ENCODE results near the gene MARCHF5. TPM values are rescaled to one million over a fixed set of nuclear protein-coding genes. Genes with fewer than 3 reads are reported as not detected.
A peak's percentile ranks its signal among the peaks of the same experiment; 100 is the strongest.

Gene MARCHF5, protein sequence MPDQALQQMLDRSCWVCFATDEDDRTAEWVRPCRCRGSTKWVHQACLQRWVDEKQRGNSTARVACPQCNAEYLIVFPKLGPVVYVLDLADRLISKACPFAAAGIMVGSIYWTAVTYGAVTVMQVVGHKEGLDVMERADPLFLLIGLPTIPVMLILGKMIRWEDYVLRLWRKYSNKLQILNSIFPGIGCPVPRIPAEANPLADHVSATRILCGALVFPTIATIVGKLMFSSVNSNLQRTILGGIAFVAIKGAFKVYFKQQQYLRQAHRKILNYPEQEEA
- 10 to 100 TPM; 23.9 to 32.5 TPM for polyA plus RNA-seq

- 0% methylated on average over 69 to 79 of the region's 79 CpGs for WGBS, 2 donors
- Histone ChIP-seq H3K27me3 (ENCODE audit: control insufficient read depth in 1 of 2, insufficient read depth in 2 of 2, low read length in 2 of 2) (no peaks in the 10 kb centered on the region), H3K36me3 (ENCODE audit: control insufficient read depth in 2 of 2, insufficient read depth in 2 of 2, low read length in 1 of 2) (no peaks in the 10 kb centered on the region), H3K27ac (ENCODE audit: low read depth in 2 of 2, low read length in 1 of 2) (peak within 1 kb of the TSS; percentile 96 to 97), H3K9me3 (ENCODE audit: control insufficient read depth in 2 of 2, insufficient read depth in 1 of 2, low read depth in 1 of 2, low read length in 1 of 2) (no peaks in the 10 kb centered on the region), H3K4me3 (ENCODE audit: low read depth in 1 of 2, low read length in 2 of 2) (peak within 1 kb of the TSS; percentile 83 to 96), H3K4me1 (ENCODE audit: control insufficient read depth in 2 of 2, insufficient read depth in 2 of 2, low read length in 1 of 2) (no peaks in the 10 kb centered on the region)
Observed at GRCh38 chr10:92290837-92291615, at the start of gene MARCHF5, which contains the start of gene CPEB3. Gene MARCHF5, plus strand, starts transcription at chr10:92291167. Its CDS starts 328 bp downstream, at chr10:92291495. Gene CPEB3, minus strand, starts transcription at chr10:92291078. Its CDS starts 50,728 bp downstream, at chr10:92240350.

- Histone ChIP-seq H3K4me3 (ENCODE audit: low read depth in 1 of 2, low read length in 2 of 2) (peak overlapping the region in 1 of 2 donors; percentile 77), H3K4me1 (ENCODE audit: control insufficient read depth in 2 of 2, insufficient read depth in 2 of 2, low read length in 1 of 2) (no peaks in the 10 kb centered on the region), H3K9me3 (ENCODE audit: control insufficient read depth in 2 of 2, insufficient read depth in 1 of 2, low read depth in 1 of 2, low read length in 1 of 2) (no peaks in the 10 kb centered on the region), H3K27ac (ENCODE audit: low read depth in 2 of 2, low read length in 1 of 2) (peak overlapping the region in 1 of 2 donors; percentile 97), H3K36me3 (ENCODE audit: control insufficient read depth in 2 of 2, insufficient read depth in 2 of 2, low read length in 1 of 2) (no peaks in the 10 kb centered on the region), H3K27me3 (ENCODE audit: control insufficient read depth in 1 of 2, insufficient read depth in 2 of 2, low read length in 2 of 2) (no peaks in the 10 kb centered on the region)
- 39 to 49% methylated on average over 1 of the region's 1 CpG for WGBS, 2 donors
Observed at GRCh38 chr10:92241501-92241900, 49.5 kb upstream of the MARCHF5 start.

DNA sequence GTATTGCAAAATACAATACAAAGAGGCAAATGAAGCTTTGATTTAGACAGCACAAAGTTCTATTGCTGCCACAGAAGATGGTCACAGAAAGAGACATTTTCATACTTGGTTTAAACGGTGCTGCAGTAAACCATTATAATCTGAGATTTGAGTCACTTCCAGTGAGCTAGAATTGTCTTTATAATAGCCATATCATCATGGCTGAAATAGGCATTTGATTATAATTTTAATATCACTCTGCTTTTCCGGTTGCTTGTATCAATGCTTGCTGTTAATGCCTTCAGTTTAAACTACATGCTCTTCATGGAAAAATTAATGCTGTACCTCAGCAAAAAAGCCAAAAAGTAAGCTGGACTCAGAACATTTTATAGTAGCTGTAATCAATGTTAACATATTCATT is 48.6 kb upstream of the MARCHF5 start:
- Histone ChIP-seq H3K27me3 (ENCODE audit: control insufficient read depth in 1 of 2, insufficient read depth in 2 of 2, low read length in 2 of 2) (no peaks in the 10 kb centered on the region), H3K4me1 (ENCODE audit: control insufficient read depth in 2 of 2, insufficient read depth in 2 of 2, low read length in 1 of 2) (no peaks in the 10 kb centered on the region), H3K9me3 (ENCODE audit: control insufficient read depth in 2 of 2, insufficient read depth in 1 of 2, low read depth in 1 of 2, low read length in 1 of 2) (no peaks in the 10 kb centered on the region), H3K27ac (ENCODE audit: low read depth in 2 of 2, low read length in 1 of 2) (no peak overlapping the region), H3K4me3 (ENCODE audit: low read depth in 1 of 2, low read length in 2 of 2) (no peak overlapping the region), H3K36me3 (ENCODE audit: control insufficient read depth in 2 of 2, insufficient read depth in 2 of 2, low read length in 1 of 2) (no peaks in the 10 kb centered on the region)
- 47 to 59% methylated on average over 2 of the region's 2 CpGs for WGBS, 2 donors

GRCh38 chr10:92242910-92243671 is 47.9 kb upstream of the MARCHF5 start:
- peak overlapping the region; percentile 61 to 73 for H3K27ac ChIP-seq (ENCODE audit: low read depth in 2 of 2, low read length in 1 of 2)
- no peaks in the 10 kb centered on the region for H3K4me1 ChIP-seq (ENCODE audit: control insufficient read depth in 2 of 2, insufficient read depth in 2 of 2, low read length in 1 of 2)
- peak overlapping the region in 1 of 2 donors; percentile 36 for H3K4me3 ChIP-seq (ENCODE audit: low read depth in 1 of 2, low read length in 2 of 2)
- H3K36me3 ChIP-seq (ENCODE audit: control insufficient read depth in 2 of 2, insufficient read depth in 2 of 2, low read length in 1 of 2), result no peaks in the 10 kb centered on the region
- no peaks in the 10 kb centered on the region for H3K9me3 ChIP-seq (ENCODE audit: control insufficient read depth in 2 of 2, insufficient read depth in 1 of 2, low read depth in 1 of 2, low read length in 1 of 2)
- no peaks in the 10 kb centered on the region for H3K27me3 ChIP-seq (ENCODE audit: control insufficient read depth in 1 of 2, insufficient read depth in 2 of 2, low read length in 2 of 2)
- WGBS, 2 donors, result 8 to 20% methylated on average over 8 of the region's 8 CpGs

- no peak overlapping the region for H3K27ac ChIP-seq (ENCODE audit: low read depth in 2 of 2, low read length in 1 of 2)
Observed at GRCh38 chr10:92244796-92245195, 46.2 kb upstream of the MARCHF5 start.

DNA sequence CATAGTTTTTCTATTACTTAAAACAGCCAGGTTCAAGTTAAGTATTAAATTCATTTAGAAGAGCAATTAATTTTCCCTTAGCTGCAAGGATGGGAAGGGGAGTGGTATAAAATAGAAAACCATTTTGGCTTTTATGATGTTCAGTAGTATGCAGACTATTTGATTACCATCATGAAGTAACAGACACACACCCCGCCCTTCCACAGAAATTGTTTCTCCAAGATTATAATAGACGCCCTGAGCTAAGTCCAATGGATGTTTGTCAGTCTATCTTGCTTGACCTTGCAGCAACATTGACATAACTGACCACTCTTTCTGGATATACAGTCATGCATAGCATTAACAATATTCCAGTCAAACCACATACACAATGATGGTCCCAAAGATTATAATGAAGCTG is 42.4 kb upstream of the MARCHF5 start:
- Histone ChIP-seq H3K27ac (ENCODE audit: low read depth in 2 of 2, low read length in 1 of 2) (no peak overlapping the region), H3K36me3 (ENCODE audit: control insufficient read depth in 2 of 2, insufficient read depth in 2 of 2, low read length in 1 of 2) (no peaks in the 10 kb centered on the region), H3K4me3 (ENCODE audit: low read depth in 1 of 2, low read length in 2 of 2) (no peak overlapping the region), H3K4me1 (ENCODE audit: control insufficient read depth in 2 of 2, insufficient read depth in 2 of 2, low read length in 1 of 2) (no peaks in the 10 kb centered on the region), H3K27me3 (ENCODE audit: control insufficient read depth in 1 of 2, insufficient read depth in 2 of 2, low read length in 2 of 2) (no peaks in the 10 kb centered on the region), H3K9me3 (ENCODE audit: control insufficient read depth in 2 of 2, insufficient read depth in 1 of 2, low read depth in 1 of 2, low read length in 1 of 2) (no peaks in the 10 kb centered on the region)
- WGBS, 2 donors, result 90 to 94% methylated on average over 2 of the region's 2 CpGs

More at GRCh38 chr10:92244796-92245195, 46.2 kb upstream of the MARCHF5 start:
- H3K27me3 ChIP-seq (ENCODE audit: control insufficient read depth in 1 of 2, insufficient read depth in 2 of 2, low read length in 2 of 2), result no peaks in the 10 kb centered on the region
- no peaks in the 10 kb centered on the region for H3K36me3 ChIP-seq (ENCODE audit: control insufficient read depth in 2 of 2, insufficient read depth in 2 of 2, low read length in 1 of 2)
- WGBS, 2 donors, result 45% methylated on average over 2 of the region's 3 CpGs
- no peak overlapping the region for H3K4me3 ChIP-seq (ENCODE audit: low read depth in 1 of 2, low read length in 2 of 2)
- no peaks in the 10 kb centered on the region for H3K9me3 ChIP-seq (ENCODE audit: control insufficient read depth in 2 of 2, insufficient read depth in 1 of 2, low read depth in 1 of 2, low read length in 1 of 2)
- no peaks in the 10 kb centered on the region for H3K4me1 ChIP-seq (ENCODE audit: control insufficient read depth in 2 of 2, insufficient read depth in 2 of 2, low read length in 1 of 2)

GRCh38 chr10:92263396-92263795 is 27.6 kb upstream of the MARCHF5 start:
- no peaks in the 10 kb centered on the region for H3K9me3 ChIP-seq (ENCODE audit: control insufficient read depth in 2 of 2, insufficient read depth in 1 of 2, low read depth in 1 of 2, low read length in 1 of 2)
- H3K27ac ChIP-seq (ENCODE audit: low read depth in 2 of 2, low read length in 1 of 2), result peak overlapping the region; percentile 41 to 68
- no peaks in the 10 kb centered on the region for H3K27me3 ChIP-seq (ENCODE audit: control insufficient read depth in 1 of 2, insufficient read depth in 2 of 2, low read length in 2 of 2)
- peaks cover 0 to 3% of the 10 kb centered on the region in 2 donors for H3K4me1 ChIP-seq (ENCODE audit: control insufficient read depth in 2 of 2, insufficient read depth in 2 of 2, low read length in 1 of 2)
- no peaks in the 10 kb centered on the region for H3K36me3 ChIP-seq (ENCODE audit: control insufficient read depth in 2 of 2, insufficient read depth in 2 of 2, low read length in 1 of 2)
- 87 to 93% methylated on average over 2 of the region's 2 CpGs for WGBS, 2 donors
- H3K4me3 ChIP-seq (ENCODE audit: low read depth in 1 of 2, low read length in 2 of 2), result no peak overlapping the region

- Histone ChIP-seq H3K36me3 (ENCODE audit: control insufficient read depth in 2 of 2, insufficient read depth in 2 of 2, low read length in 1 of 2) (no peaks in the 10 kb centered on the region), H3K4me3 (ENCODE audit: low read depth in 1 of 2, low read length in 2 of 2) (no peak overlapping the region), H3K4me1 (ENCODE audit: control insufficient read depth in 2 of 2, insufficient read depth in 2 of 2, low read length in 1 of 2) (peaks cover 0 to 3% of the 10 kb centered on the region in 2 donors), H3K27me3 (ENCODE audit: control insufficient read depth in 1 of 2, insufficient read depth in 2 of 2, low read length in 2 of 2) (no peaks in the 10 kb centered on the region), H3K27ac (ENCODE audit: low read depth in 2 of 2, low read length in 1 of 2) (peak overlapping the region; percentile 17 to 64), H3K9me3 (ENCODE audit: control insufficient read depth in 2 of 2, insufficient read depth in 1 of 2, low read depth in 1 of 2, low read length in 1 of 2) (no peaks in the 10 kb centered on the region)
- WGBS, 2 donors, result 66 to 75% methylated on average over 2 of the region's 2 CpGs
Observed at GRCh38 chr10:92264249-92264648, 26.7 kb upstream of the MARCHF5 start.

- Histone ChIP-seq H3K36me3 (ENCODE audit: control insufficient read depth in 2 of 2, insufficient read depth in 2 of 2, low read length in 1 of 2) (no peaks in the 10 kb centered on the region), H3K4me1 (ENCODE audit: control insufficient read depth in 2 of 2, insufficient read depth in 2 of 2, low read length in 1 of 2) (peaks cover 0 to 3% of the 10 kb centered on the region in 2 donors), H3K4me3 (ENCODE audit: low read depth in 1 of 2, low read length in 2 of 2) (no peak overlapping the region), H3K27me3 (ENCODE audit: control insufficient read depth in 1 of 2, insufficient read depth in 2 of 2, low read length in 2 of 2) (no peaks in the 10 kb centered on the region), H3K27ac (ENCODE audit: low read depth in 2 of 2, low read length in 1 of 2) (no peak overlapping the region), H3K9me3 (ENCODE audit: control insufficient read depth in 2 of 2, insufficient read depth in 1 of 2, low read depth in 1 of 2, low read length in 1 of 2) (no peaks in the 10 kb centered on the region)
- 75 to 79% methylated on average over 2 of the region's 2 CpGs for WGBS, 2 donors
Observed at GRCh38 chr10:92265687-92266258, 25.2 kb upstream of the MARCHF5 start.
